Measurements from ENCODE around the gene ARIH2.

The ARIH2 gene

DNA sequence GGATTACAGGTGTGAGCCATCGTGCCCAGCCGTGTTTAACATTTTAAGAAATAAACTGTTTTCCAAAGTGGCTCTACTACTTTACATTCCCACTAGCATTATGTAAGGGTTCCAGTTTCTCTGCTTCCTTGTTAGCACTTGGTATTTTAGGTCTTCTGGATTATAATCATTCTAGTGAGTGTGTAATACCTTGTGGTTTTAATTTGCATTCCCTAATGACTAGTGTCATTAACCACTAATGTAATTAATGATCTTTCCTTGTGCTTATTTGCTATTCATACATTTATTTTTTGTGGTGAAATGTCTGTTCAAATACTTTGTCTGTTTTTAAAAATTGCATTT, 30.7 kb downstream of the ARIH2 start:
- no peak for DNase-seq
- H3K4me3 ChIP-seq (ENCODE audit: insufficient read depth, low read depth, low read length, poor library complexity, severe bottlenecking), result no peak overlapping the region
- H3K9me3 ChIP-seq (ENCODE audit: control insufficient read depth, low read length), result no peaks in the 10 kb centered on the region
- H3K27me3 ChIP-seq (replicated peaks; ENCODE audit: control insufficient read depth, insufficient read depth, low read length, poor library complexity, severe bottlenecking), result no peaks in the 10 kb centered on the region
- H3K36me3 ChIP-seq (ENCODE audit: control insufficient read depth, insufficient read depth, low read length), result peaks cover 7% of the 10 kb centered on the region
- H3K27ac ChIP-seq (ENCODE audit: insufficient read depth, low read length, poor library complexity, severe bottlenecking), result no peak overlapping the region
- no peaks in the 10 kb centered on the region for H3K4me1 ChIP-seq (ENCODE audit: control insufficient read depth, insufficient read depth, low read length, poor library complexity, severe bottlenecking)

DNA sequence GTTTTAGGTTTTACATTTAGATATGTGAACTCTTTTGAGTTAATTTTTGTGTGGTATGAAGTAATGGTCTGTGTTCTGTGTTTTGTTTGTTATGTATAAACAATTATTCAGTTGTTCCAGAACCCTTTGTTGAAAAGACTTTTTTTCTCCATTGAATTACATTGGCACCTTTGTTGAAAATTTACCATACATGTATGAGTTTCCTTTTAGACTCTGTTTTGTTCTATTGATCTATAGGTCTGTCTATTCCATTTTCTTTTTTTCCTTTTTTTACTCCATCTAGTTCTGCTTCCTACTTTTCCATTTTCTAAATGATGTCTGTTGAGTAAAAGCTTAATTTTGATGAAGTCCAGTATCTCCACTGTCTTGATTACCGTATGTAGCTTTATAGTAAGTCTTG, 31.4 kb downstream of the ARIH2 start:
- H3K27me3 ChIP-seq (replicated peaks; ENCODE audit: control insufficient read depth, insufficient read depth, low read length, poor library complexity, severe bottlenecking), result no peaks in the 10 kb centered on the region

DNA sequence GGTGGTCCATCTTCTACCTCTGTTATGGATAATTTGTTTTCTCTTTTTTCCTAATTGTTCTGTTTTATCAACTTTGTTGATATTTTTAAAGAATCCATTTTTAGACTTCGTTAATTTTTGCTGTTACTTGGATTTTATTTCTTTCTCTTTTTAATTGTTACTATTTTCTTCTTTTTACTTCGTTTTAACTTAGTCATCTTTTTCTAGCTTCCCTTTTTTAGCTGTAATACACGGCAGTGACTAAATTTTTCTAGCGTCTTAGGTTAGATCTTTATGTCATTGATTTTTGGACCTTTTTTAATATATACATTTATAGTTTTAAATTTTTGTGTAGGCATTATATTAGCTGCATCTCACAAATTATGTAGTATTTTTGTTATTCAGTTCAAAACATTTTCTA, 33.1 kb downstream of the ARIH2 start:
- no peaks in the 10 kb centered on the region for H3K27me3 ChIP-seq (replicated peaks; ENCODE audit: control insufficient read depth, insufficient read depth, low read length, poor library complexity, severe bottlenecking)
- H3K36me3 ChIP-seq (ENCODE audit: control insufficient read depth, insufficient read depth, low read length), result peaks cover 2% of the 10 kb centered on the region
- no peak overlapping the region for H3K4me3 ChIP-seq (ENCODE audit: insufficient read depth, low read depth, low read length, poor library complexity, severe bottlenecking)
- H3K27ac ChIP-seq (ENCODE audit: insufficient read depth, low read length, poor library complexity, severe bottlenecking), result no peak overlapping the region
- DNase-seq, result no peak
- no peaks in the 10 kb centered on the region for H3K9me3 ChIP-seq (ENCODE audit: control insufficient read depth, low read length)
- H3K4me1 ChIP-seq (ENCODE audit: control insufficient read depth, insufficient read depth, low read length, poor library complexity, severe bottlenecking), result no peaks in the 10 kb centered on the region

More for the DNA sequence above, 31.4 kb downstream of the ARIH2 start:
- Histone ChIP-seq H3K9me3 (ENCODE audit: control insufficient read depth, low read length) (no peaks in the 10 kb centered on the region), H3K4me3 (ENCODE audit: insufficient read depth, low read depth, low read length, poor library complexity, severe bottlenecking) (no peak overlapping the region), H3K27ac (ENCODE audit: insufficient read depth, low read length, poor library complexity, severe bottlenecking) (no peak overlapping the region), H3K36me3 (ENCODE audit: control insufficient read depth, insufficient read depth, low read length) (peaks cover 7% of the 10 kb centered on the region), H3K4me1 (ENCODE audit: control insufficient read depth, insufficient read depth, low read length, poor library complexity, severe bottlenecking) (no peaks in the 10 kb centered on the region)
- no peak for DNase-seq

DNA sequence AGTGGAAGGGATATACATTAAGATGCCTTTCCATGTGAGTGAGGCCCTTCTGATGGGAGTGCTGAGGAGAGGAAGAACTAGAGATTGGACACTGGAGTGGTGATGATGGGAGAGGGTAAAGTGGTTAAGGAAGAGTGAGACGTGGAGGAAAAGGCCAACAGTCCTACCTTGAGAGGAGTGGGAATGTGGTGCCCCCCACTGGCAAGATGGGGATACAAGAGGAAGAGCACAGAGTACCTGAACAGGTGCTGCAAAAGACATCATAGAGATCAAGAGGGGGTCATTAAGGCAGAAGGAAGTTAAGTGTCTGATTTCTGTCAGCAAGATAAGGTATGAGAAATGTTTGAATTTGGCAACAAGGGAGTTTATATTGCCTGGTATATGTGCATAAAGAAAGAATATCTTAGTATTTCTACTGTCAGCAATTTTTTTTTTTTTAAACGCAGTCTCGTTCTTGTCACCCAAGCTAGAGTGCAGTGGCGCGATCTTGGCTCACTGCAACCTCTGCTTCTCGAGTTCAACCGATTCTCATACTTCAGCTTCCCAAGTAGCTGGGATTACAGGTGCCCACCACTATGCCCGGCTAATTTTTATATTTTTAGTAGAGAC, 34.0 kb downstream of the ARIH2 start:
- peak; percentile 3 to 44 (median 25) for DNase-seq
- Histone ChIP-seq H3K9me3 (ENCODE audit: control insufficient read depth, low read length) (no peaks in the 10 kb centered on the region), H3K27ac (ENCODE audit: insufficient read depth, low read length, poor library complexity, severe bottlenecking) (no peak overlapping the region), H3K27me3 (replicated peaks; ENCODE audit: control insufficient read depth, insufficient read depth, low read length, poor library complexity, severe bottlenecking) (no peaks in the 10 kb centered on the region), H3K4me1 (ENCODE audit: control insufficient read depth, insufficient read depth, low read length, poor library complexity, severe bottlenecking) (no peaks in the 10 kb centered on the region), H3K36me3 (ENCODE audit: control insufficient read depth, insufficient read depth, low read length) (no peaks in the 10 kb centered on the region), H3K4me3 (ENCODE audit: insufficient read depth, low read depth, low read length, poor library complexity, severe bottlenecking) (no peak overlapping the region)

DNA sequence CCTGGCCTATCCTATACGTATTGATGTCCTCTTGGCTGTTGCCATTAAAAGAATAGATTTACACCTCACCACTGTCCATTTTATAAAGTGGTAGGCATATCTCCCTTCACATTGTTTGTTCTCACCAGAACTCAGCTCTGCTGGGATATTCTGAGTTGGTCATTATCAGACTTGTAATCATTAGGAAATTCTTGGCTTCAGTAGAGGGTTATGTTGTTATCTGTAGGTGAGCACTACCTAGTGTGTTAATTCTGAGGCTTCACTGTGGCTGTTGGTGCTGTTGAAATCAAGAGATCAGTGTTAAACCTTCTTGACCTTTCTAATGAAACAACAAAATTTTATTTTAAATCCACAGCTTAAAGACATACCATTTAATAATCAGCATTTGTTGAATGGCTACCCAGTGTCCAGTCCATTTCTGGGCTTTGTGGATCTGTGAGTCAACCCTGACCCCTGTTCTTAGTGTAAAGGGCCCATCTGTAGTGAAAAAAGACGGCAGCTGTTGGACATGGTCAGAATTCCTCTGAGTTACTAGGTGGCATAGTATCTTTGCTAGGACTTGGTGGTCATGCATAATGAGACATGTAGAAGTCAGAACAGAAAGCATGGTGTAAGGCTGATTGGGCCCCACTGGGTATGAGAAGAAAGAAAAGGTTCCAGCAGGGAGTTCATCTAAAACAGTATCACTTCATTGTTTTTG, 38.5 kb downstream of the ARIH2 start:
- no peak overlapping the region for H3K4me3 ChIP-seq (ENCODE audit: insufficient read depth, low read depth, low read length, poor library complexity, severe bottlenecking)
- no peaks in the 10 kb centered on the region for H3K9me3 ChIP-seq (ENCODE audit: control insufficient read depth, low read length)
- peaks cover 4% of the 10 kb centered on the region for H3K36me3 ChIP-seq (ENCODE audit: control insufficient read depth, insufficient read depth, low read length)
- H3K4me1 ChIP-seq (ENCODE audit: control insufficient read depth, insufficient read depth, low read length, poor library complexity, severe bottlenecking), result no peaks in the 10 kb centered on the region
- no peak overlapping the region for H3K27ac ChIP-seq (ENCODE audit: insufficient read depth, low read length, poor library complexity, severe bottlenecking)
- H3K27me3 ChIP-seq (replicated peaks; ENCODE audit: control insufficient read depth, insufficient read depth, low read length, poor library complexity, severe bottlenecking), result no peaks in the 10 kb centered on the region
- no peak for DNase-seq

DNA sequence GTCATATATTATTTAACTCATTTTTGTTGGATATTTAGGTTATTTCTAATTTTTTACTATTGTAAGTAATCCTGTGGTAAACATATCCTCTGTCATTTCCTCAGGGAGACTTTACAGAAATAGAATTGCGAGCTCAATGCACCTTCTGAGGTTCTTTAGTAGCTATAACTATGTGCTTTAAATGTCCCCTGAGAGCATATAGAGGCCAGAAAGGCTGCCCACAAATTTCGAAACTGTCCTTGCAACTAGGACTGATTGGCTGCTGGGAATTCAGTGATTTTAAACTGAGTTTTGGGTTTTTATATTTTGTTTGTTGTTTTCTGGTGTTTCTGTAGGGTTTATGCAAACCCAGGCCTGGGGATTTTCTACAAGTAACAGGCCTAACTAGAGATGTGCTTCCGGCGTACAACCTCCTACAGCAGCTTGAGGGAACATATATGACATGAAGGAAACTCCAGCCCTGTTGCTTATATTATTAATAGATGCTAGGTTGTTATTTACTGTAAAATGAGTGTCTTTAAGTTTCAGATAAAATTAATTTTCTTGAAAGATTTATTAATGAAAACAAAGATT, 42.3 kb downstream of the ARIH2 start:
- Histone ChIP-seq H3K4me1 (ENCODE audit: control insufficient read depth, insufficient read depth, low read length, poor library complexity, severe bottlenecking) (no peaks in the 10 kb centered on the region), H3K9me3 (ENCODE audit: control insufficient read depth, low read length) (no peaks in the 10 kb centered on the region), H3K27me3 (replicated peaks; ENCODE audit: control insufficient read depth, insufficient read depth, low read length, poor library complexity, severe bottlenecking) (no peaks in the 10 kb centered on the region), H3K27ac (ENCODE audit: insufficient read depth, low read length, poor library complexity, severe bottlenecking) (no peak overlapping the region), H3K36me3 (ENCODE audit: control insufficient read depth, insufficient read depth, low read length) (peaks cover 14% of the 10 kb centered on the region), H3K4me3 (ENCODE audit: insufficient read depth, low read depth, low read length, poor library complexity, severe bottlenecking) (no peak overlapping the region)
- no peak for DNase-seq

DNA sequence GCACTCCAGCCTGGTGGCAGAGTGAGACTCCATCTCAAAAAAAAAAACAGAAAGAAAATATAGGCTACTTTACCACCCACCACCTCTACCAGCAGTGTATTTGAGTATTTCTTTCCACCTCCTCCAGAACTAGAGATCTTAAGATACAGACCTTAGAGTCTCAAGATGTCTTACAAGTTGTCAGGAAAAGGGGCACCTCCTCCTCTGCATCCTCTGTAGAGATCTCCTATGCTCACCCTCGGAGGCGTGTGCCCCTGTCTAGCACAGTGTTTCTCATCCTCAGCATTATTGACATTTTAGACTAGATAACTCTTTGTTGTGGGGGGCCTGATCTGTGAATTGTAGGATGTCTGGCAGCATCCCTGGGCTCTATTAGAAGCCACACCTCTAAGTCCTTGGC, 43.7 kb downstream of the ARIH2 start:
- H3K4me3 ChIP-seq (ENCODE audit: insufficient read depth, low read depth, low read length, poor library complexity, severe bottlenecking), result no peak overlapping the region
- no peaks in the 10 kb centered on the region for H3K27me3 ChIP-seq (replicated peaks; ENCODE audit: control insufficient read depth, insufficient read depth, low read length, poor library complexity, severe bottlenecking)
- no peaks in the 10 kb centered on the region for H3K9me3 ChIP-seq (ENCODE audit: control insufficient read depth, low read length)
- no peaks in the 10 kb centered on the region for H3K4me1 ChIP-seq (ENCODE audit: control insufficient read depth, insufficient read depth, low read length, poor library complexity, severe bottlenecking)
- no peak for DNase-seq
- H3K27ac ChIP-seq (ENCODE audit: insufficient read depth, low read length, poor library complexity, severe bottlenecking), result no peak overlapping the region
- peaks cover 27% of the 10 kb centered on the region for H3K36me3 ChIP-seq (ENCODE audit: control insufficient read depth, insufficient read depth, low read length)

DNA sequence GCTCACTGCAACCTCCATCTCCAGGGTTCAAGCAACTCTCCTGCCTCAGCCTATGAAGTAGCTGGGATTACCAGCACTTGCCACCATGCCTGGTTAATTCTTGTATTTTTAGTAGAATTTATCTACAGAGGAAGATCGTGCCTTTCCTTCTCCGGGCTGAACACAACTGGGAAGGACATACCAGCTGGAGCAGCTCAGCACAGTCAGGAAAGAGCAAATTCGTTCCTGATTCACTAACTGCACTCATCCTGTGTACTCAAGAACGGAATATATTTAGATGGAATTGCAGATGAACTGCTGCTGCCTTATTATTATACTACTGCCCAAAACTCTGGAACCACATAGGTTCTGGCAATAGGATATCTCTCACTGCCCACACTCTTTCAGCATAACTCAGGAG, 44.3 kb downstream of the ARIH2 start:
- no peak overlapping the region for H3K4me3 ChIP-seq (ENCODE audit: insufficient read depth, low read depth, low read length, poor library complexity, severe bottlenecking)
- peaks cover 32% of the 10 kb centered on the region for H3K36me3 ChIP-seq (ENCODE audit: control insufficient read depth, insufficient read depth, low read length)
- no peak overlapping the region for H3K27ac ChIP-seq (ENCODE audit: insufficient read depth, low read length, poor library complexity, severe bottlenecking)
- H3K27me3 ChIP-seq (replicated peaks; ENCODE audit: control insufficient read depth, insufficient read depth, low read length, poor library complexity, severe bottlenecking), result no peaks in the 10 kb centered on the region
- no peak for DNase-seq
- H3K4me1 ChIP-seq (ENCODE audit: control insufficient read depth, insufficient read depth, low read length, poor library complexity, severe bottlenecking), result no peaks in the 10 kb centered on the region
- no peaks in the 10 kb centered on the region for H3K9me3 ChIP-seq (ENCODE audit: control insufficient read depth, low read length)

DNA sequence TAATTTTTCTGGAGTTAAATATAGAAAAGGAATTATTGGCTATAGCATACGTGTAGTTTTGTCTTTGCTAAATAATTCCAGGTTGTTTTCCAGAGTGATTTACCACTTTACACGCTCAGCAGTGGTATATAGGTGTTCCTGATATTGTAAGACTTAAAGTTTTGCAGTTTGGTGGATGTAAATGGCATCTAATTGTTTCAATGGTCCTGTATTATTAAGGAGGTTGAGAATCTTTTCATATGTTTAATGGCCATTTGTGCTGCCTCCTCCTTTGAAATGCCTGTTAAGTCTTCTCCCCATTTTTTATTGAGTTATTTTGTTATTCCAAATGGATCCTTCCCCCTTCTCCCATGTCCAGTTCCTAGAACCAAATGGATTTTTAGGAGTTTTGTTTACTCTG, 44.9 kb downstream of the ARIH2 start:
- Histone ChIP-seq H3K27ac (ENCODE audit: insufficient read depth, low read length, poor library complexity, severe bottlenecking) (no peak overlapping the region), H3K9me3 (ENCODE audit: control insufficient read depth, low read length) (no peaks in the 10 kb centered on the region), H3K27me3 (replicated peaks; ENCODE audit: control insufficient read depth, insufficient read depth, low read length, poor library complexity, severe bottlenecking) (no peaks in the 10 kb centered on the region), H3K36me3 (ENCODE audit: control insufficient read depth, insufficient read depth, low read length) (peaks cover 36% of the 10 kb centered on the region), H3K4me3 (ENCODE audit: insufficient read depth, low read depth, low read length, poor library complexity, severe bottlenecking) (no peak overlapping the region), H3K4me1 (ENCODE audit: control insufficient read depth, insufficient read depth, low read length, poor library complexity, severe bottlenecking) (no peaks in the 10 kb centered on the region)
- no peak for DNase-seq

DNA sequence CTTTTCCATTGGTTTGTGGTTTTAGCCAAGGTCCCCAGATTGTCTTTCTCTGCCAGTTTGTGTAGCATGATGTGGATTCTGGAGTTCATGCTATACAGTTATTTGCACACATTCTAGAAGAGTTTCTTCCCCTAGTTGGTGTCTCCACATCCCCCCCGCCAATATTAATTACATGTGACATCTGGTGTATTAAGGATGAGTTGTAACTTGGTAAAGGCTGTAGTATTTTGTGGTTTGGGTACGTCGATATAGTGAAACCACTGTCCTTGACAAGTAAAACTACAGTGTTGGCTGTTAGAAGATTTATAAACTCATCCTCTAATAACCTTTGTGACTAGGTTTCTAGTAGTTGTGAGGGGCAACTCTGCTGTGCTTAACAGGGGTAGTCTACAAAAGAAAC, 47.7 kb downstream of the ARIH2 start:
- Histone ChIP-seq H3K36me3 (ENCODE audit: control insufficient read depth, insufficient read depth, low read length) (peaks cover 59% of the 10 kb centered on the region), H3K27ac (ENCODE audit: insufficient read depth, low read length, poor library complexity, severe bottlenecking) (no peak overlapping the region)

More for the DNA sequence above, 47.7 kb downstream of the ARIH2 start:
- no peaks in the 10 kb centered on the region for H3K4me1 ChIP-seq (ENCODE audit: control insufficient read depth, insufficient read depth, low read length, poor library complexity, severe bottlenecking)
- no peak for DNase-seq
- no peaks in the 10 kb centered on the region for H3K27me3 ChIP-seq (replicated peaks; ENCODE audit: control insufficient read depth, insufficient read depth, low read length, poor library complexity, severe bottlenecking)
- H3K4me3 ChIP-seq (ENCODE audit: insufficient read depth, low read depth, low read length, poor library complexity, severe bottlenecking), result no peak overlapping the region
- no peaks in the 10 kb centered on the region for H3K9me3 ChIP-seq (ENCODE audit: control insufficient read depth, low read length)
